ENCODE results near the gene MX2. TPM values are rescaled to one million over a fixed set of nuclear protein-coding genes. Genes with fewer than 3 reads are reported as not detected.

Gene MX2
- total and polyA plus RNA-seq, 2 of the 8 experiments (the other 6 are each of a cell fraction or from before 2014, with no cell fraction given), result 3.1 to 8.9 TPM

DNA sequence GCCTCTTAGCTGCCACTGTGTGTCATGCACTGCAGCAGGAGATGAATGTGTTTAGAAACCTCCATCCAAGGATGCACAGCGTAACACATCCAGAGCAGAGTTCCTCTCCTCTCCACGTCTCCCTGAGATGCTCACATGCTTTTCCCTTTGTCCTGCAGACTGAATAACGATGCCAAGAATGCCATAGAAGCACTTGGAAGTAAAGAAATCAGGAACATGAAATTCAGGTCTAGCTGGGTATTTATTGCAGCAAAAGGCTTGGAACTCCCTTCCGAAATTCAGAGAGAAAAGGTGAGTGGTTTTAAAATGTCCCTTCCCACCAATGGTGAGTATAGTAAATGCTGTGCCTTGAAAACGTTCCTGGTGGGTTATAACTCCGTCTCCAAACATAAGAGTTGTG, 13.4 kb upstream of the MX2 start:
- H2AFZ ChIP-seq (ENCODE audit: low read length), result no peak overlapping the region
- H3K4me2 ChIP-seq (ENCODE audit: insufficient read depth in 1 of 2, low read depth in 2 of 2, low read length in 2 of 2), result no peak overlapping the region
- no peak overlapping the region for H4K8ac ChIP-seq (ENCODE audit: extremely low read depth, insufficient read depth, low read length)
- DNase-seq (ENCODE audit: low read depth in 1 of 2, low spot score in 2 of 2) (no peak), FAIRE-seq (no peak)
- H2BK20ac ChIP-seq (ENCODE audit: low read length), result no peak overlapping the region
- no peaks in the 10 kb centered on the region for H3K4me1 ChIP-seq (replicated peaks in 1 of 4; ENCODE audit: control insufficient read depth in 3 of 4, insufficient read depth in 4 of 4, low read length in 3 of 4)
- no peak overlapping the region for H3K56ac ChIP-seq (replicated peaks; ENCODE audit: insufficient read length, low read depth, low read length)
- H3K27ac ChIP-seq (ENCODE audit: low read depth, low read length), result no peak overlapping the region
- WGBS, 2 experiments (ENCODE audit: extremely low coverage in 1 of 2, insufficient coverage in 1 of 2, insufficient read length in 1 of 2, insufficient replicate concordance in 2 of 2, low coverage in 1 of 2, low lambda C conversion rate in 2 of 2, missing lambda C conversion rate in 1 of 2), result 82% methylated on average over 6 of the region's 6 CpGs; no CpG with 5 or more reads in 1 of the 2 experiments
- CTCF ChIA-PET (ENCODE audit: partially characterized antibody), result interaction anchor here (0.8 to 1.2 kb wide), 3 partner anchors 9 to 21 kb away, joined by 3 to 5 read pairs (median 3); no protein-coding TSS in a partner anchor
- no peak overlapping the region for H3K4me3 ChIP-seq (ENCODE audit: extremely low read depth in 1 of 4, insufficient read depth in 2 of 4, low read depth in 3 of 4, low read length in 4 of 4)
- no peaks in the 10 kb centered on the region for H3K9me3 ChIP-seq (ENCODE audit: insufficient read depth in 2 of 2, low read depth in 1 of 2, low read length in 1 of 2)
- H3K23ac ChIP-seq (ENCODE audit: insufficient read length), result no peak overlapping the region
- POLR2A ChIA-PET (ENCODE audit: partially characterized antibody), result no interaction called here
- H4K91ac ChIP-seq (replicated peaks; ENCODE audit: insufficient read length, low read length), result no peak overlapping the region
- no peak overlapping the region for H3K4ac ChIP-seq (replicated peaks; ENCODE audit: insufficient read length, low read depth, low read length)
- no peak overlapping the region for H2BK120ac ChIP-seq (replicated peaks; ENCODE audit: low read depth, low read length)
- H2AK5ac ChIP-seq (ENCODE audit: low read depth, low read length), result no peak overlapping the region
- no peaks in the 10 kb centered on the region for H3K27me3 ChIP-seq (replicated peaks in 1 of 4; ENCODE audit: control insufficient read depth in 3 of 4, extremely low read depth in 1 of 4, insufficient read depth in 3 of 4, low read length in 3 of 4)
- H3K36me3 ChIP-seq (ENCODE audit: control insufficient read depth in 2 of 4, insufficient read depth in 4 of 4, low read length in 3 of 4), result no peaks in the 10 kb centered on the region
- H4K20me1 ChIP-seq (replicated peaks in 1 of 2; ENCODE audit: control insufficient read depth in 1 of 2, insufficient read depth in 2 of 2, low read length in 2 of 2), result no peaks in the 10 kb centered on the region
- H3K79me1 ChIP-seq (ENCODE audit: low read depth, low read length), result no peaks in the 10 kb centered on the region
- no peak overlapping the region for H2BK15ac ChIP-seq (ENCODE audit: low read length)
- H3K23me2 ChIP-seq (ENCODE audit: low read depth, low read length), result no peaks in the 10 kb centered on the region
- no peaks in the 10 kb centered on the region for H3K79me2 ChIP-seq (ENCODE audit: control insufficient read depth in 1 of 2, insufficient read depth in 2 of 2, low read length in 2 of 2)
- no peak overlapping the region for H3K18ac ChIP-seq (ENCODE audit: extremely low read depth, low read length)
- H2BK5ac ChIP-seq (ENCODE audit: low read depth, low read length), result no peak overlapping the region
- no peak overlapping the region for H3K14ac ChIP-seq (ENCODE audit: insufficient read length)
- H3K9ac ChIP-seq (replicated peaks in 1 of 4; ENCODE audit: extremely low read depth in 1 of 4, low read depth in 3 of 4, low read length in 3 of 4), result no peak overlapping the region
- H4K5ac ChIP-seq (ENCODE audit: insufficient read length, low read depth, low read length), result no peak overlapping the region
- H2BK12ac ChIP-seq (ENCODE audit: low read depth, low read length), result no peak overlapping the region
- TF ChIP-seq SRF (IDR thresholded peaks at IDR 0.05; ENCODE audit: low read depth, low read length) (no peak), TBP (IDR thresholded peaks at IDR 0.05; ENCODE audit: low read depth, low read length) (no peak), KDM1A (IDR thresholded peaks at IDR 0.05; ENCODE audit: borderline replicate concordance, low read length) (no peak), BRCA1 (IDR thresholded peaks at IDR 0.05; ENCODE audit: low read depth, low read length) (no peak), RBBP5 (IDR thresholded peaks at IDR 0.05; ENCODE audit: borderline replicate concordance, low read depth, low read length) (no peak), CBX8 (IDR thresholded peaks at IDR 0.05; ENCODE audit: borderline replicate concordance, low read depth, low read length) (no peak), KDM4A (IDR thresholded peaks at IDR 0.05; ENCODE audit: low read depth, low read length, severe bottlenecking) (no peak), HDAC6 (IDR thresholded peaks at IDR 0.05; ENCODE audit: low read depth, low read length) (no peak), CEBPB (IDR thresholded peaks at IDR 0.05; ENCODE audit: low read depth, low read length) (no peak), FOSL1 (IDR thresholded peaks at IDR 0.05; ENCODE audit: insufficient read depth, low read depth, low read length) (no peak), BCL11A (IDR thresholded peaks at IDR 0.05; ENCODE audit: low read depth in 2 of 2, low read length in 2 of 2) (no peak)
- TF ChIP-seq, protein P1, sequence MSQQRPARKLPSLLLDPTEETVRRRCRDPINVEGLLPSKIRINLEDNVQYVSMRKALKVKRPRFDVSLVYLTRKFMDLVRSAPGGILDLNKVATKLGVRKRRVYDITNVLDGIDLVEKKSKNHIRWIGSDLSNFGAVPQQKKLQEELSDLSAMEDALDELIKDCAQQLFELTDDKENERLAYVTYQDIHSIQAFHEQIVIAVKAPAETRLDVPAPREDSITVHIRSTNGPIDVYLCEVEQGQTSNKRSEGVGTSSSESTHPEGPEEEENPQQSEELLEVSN (IDR thresholded peaks at IDR 0.05), result no peak
- TF ChIP-seq, protein P2, sequence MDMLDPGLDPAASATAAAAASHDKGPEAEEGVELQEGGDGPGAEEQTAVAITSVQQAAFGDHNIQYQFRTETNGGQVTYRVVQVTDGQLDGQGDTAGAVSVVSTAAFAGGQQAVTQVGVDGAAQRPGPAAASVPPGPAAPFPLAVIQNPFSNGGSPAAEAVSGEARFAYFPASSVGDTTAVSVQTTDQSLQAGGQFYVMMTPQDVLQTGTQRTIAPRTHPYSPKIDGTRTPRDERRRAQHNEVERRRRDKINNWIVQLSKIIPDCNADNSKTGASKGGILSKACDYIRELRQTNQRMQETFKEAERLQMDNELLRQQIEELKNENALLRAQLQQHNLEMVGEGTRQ (IDR thresholded peaks at IDR 0.05; ENCODE audit: low read length), result no peak
